Measurements from ENCODE around the gene HBB.

HBB gene

DNA sequence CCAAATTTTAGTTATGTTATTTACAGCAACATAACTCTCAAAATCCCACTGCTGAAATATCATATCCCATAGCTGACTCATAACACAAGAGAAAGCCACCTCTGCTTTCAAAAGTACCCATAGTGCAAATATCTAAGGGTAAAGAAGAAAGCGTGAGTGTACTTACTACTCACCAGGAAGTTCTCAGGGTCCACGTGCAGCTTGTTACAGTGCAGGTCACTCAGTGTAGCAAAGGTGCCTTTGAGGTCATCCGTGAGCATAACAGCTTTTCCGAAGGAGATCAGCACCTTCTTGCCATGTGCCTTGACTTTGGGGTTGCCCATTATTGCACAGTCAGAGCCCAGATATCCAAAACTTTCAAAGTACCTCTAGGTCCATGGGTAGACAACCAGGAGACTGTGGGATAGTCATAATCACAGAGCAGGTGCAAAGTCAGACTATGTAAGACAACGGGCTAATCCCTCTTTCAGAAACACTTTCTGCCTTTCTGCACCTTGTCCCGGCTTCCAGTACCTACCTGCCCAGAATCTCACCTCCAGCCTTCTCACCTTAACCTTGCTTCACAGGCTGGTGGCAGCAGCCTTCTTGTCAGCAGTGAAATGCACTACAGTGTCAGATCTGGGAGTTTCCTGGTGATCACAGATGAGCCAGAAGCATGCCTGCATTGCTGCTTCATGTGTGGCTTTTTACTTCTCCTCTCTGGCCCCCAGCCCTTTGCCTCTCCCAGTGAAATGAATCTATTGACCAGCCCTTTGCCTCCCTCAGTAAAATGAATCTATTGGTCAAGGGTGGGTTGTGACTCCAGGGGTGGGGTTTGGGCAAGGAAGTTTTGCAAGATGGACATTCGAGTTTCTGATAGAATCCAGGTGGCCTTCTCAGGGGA lies 16.3 kb upstream of the HBB start:
- no peak overlapping the region for H3K27ac ChIP-seq
- TF ChIP-seq ZFX (IDR thresholded peaks at IDR 0.05) = no peak
- TF ChIP-seq CTCF (conservative IDR thresholded peaks at IDR 0.05) = no peak

- H3K27ac ChIP-seq = no peak overlapping the region
- TF ChIP-seq CTCF (conservative IDR thresholded peaks at IDR 0.05) (no peak), ZFX (IDR thresholded peaks at IDR 0.05) (no peak)
Measured at GRCh38 chr11:5242208-5242607, 15.3 kb upstream of the HBB start.

- TF ChIP-seq ZFX (IDR thresholded peaks at IDR 0.05) = no peak
- TF ChIP-seq CTCF (conservative IDR thresholded peaks at IDR 0.05) = no peak
- no peak overlapping the region for H3K27ac ChIP-seq
Measured at GRCh38 chr11:5241458-5241857, 14.6 kb upstream of the HBB start.

- TF ChIP-seq ZFX (IDR thresholded peaks at IDR 0.05) (no peak), CTCF (conservative IDR thresholded peaks at IDR 0.05) (no peak)
- no peak overlapping the region for H3K27ac ChIP-seq
Measured at GRCh38 chr11:5240458-5240857, 13.6 kb upstream of the HBB start.

DNA sequence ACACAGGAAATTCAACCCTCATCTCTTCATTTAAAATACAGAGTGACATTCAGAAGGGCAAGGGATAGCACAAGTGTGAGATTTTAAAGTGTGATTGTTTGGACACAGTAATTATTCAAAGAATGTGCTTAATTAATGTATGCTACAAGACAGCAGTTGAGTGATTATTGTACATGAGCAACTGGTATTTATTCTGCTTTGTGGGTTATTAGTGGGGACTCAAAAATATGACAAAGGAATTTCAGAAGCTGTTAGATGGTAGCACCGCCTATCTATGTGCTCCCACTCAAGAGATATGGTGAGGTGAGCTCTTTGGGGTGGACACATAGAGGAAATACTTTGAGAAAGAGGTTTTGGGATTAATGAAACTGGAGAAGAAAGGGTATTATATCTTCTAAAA lies 13.2 kb upstream of the HBB start:
- TF ChIP-seq CTCF (conservative IDR thresholded peaks at IDR 0.05) (no peak), ZFX (IDR thresholded peaks at IDR 0.05) (no peak)
- no peak overlapping the region for H3K27ac ChIP-seq

DNA sequence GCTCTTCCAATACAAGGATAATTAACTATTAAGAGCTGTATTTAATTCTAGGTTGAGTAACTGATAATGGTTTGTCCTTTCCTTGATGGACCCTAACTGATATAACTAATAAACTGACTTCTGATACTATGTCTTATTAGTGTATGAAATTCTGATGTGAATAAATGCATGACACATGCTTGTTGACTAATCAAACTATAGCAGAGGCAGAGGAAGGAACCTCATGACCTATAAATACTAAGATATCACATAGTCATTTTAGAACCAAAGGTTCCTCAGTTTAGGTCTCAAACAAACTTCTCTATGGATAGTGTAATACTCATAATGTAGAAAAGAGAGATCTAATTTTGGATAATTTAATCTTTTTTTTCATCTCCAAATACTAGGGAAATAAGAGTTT lies 12.2 kb upstream of the HBB start:
- H3K27ac ChIP-seq = no peak overlapping the region
- no peak for TF ChIP-seq ZFX (IDR thresholded peaks at IDR 0.05)
- no peak for TF ChIP-seq CTCF (conservative IDR thresholded peaks at IDR 0.05)

GRCh38 chr11:5238486-5238885 lies 11.6 kb upstream of the HBB start:
- TF ChIP-seq ZFX (IDR thresholded peaks at IDR 0.05) (no peak), CTCF (conservative IDR thresholded peaks at IDR 0.05) (no peak)
- no peak overlapping the region for H3K27ac ChIP-seq

Measured in C4-2B (cell line).